Keratinocyte (primary cell): ENCODE data around the gene PPP2R1A.

Experiments used
- CTCF ChIP-seq, 3 experiments: IDR thresholded peaks in 1 of 3; conservative IDR thresholded peaks in 1 of 3; optimal IDR thresholded peaks in 1 of 3; 2 replicates in 2 of 3; 3 replicates in 1 of 3; pipeline versions ENCODE3 to v1.5.1; 2011; ENCODE audit warnings: low read length in 3 of 3, mild to moderate bottlenecking in 3 of 3, moderate library complexity in 2 of 3, control low read depth in 1 of 3, inconsistent platforms in 1 of 3; ENCODE audit not compliant: insufficient read depth in 2 of 3; ENCODE audit errors: extremely low read depth in 1 of 3
- EZH2 ChIP-seq: IDR thresholded peaks from one replicate; pipeline ENCODE4 v1.6.1; 2012; ENCODE audit warnings: inconsistent platforms, mild to moderate bottlenecking, low read length, moderate library complexity

GRCh38 chr19:52171321-52172169, 18.3 kb upstream of the PPP2R1A start, which contains the start of gene ZNF836:
- TF ChIP-seq CTCF (optimal IDR thresholded peaks at IDR 0.05 in 1 of 3, IDR thresholded peaks at IDR 0.05 in 1 of 3, conservative IDR thresholded peaks at IDR 0.05 in 1 of 3; ENCODE audit: extremely low read depth in 1 of 3, insufficient read depth in 2 of 3, low read length in 3 of 3) (no peak), EZH2 (no peak)
